ENCODE results near the gene TMEM39B.

The TMEM39B gene

DNA sequence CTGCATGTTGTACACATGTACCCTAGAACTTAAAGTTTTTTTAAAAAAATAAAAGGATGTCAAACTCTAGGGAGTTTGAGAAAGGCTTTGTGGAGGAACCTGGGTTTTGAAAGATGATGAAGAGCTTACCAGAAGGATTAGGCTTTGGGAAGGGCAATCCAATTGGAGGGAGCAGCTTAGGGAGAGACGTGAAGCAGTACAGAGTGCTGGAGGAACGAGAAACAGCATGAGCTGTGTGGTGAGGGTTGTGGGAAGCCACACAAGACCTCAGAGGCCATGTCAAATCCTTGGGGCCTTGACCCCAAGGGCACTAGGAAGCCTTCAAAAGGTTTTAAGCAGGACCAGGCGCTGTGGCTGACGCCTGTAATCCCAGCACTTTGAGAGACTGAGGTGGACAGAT lies 26.7 kb downstream of the TMEM39B start:
- TF ChIP-seq EGR1 (IDR thresholded peaks at IDR 0.05) (no peak), YY1 (IDR thresholded peaks at IDR 0.05; ENCODE audit: low read depth) (no peak), REST (IDR thresholded peaks at IDR 0.05; ENCODE audit: low read depth) (no peak), TAF1 (IDR thresholded peaks at IDR 0.05; ENCODE audit: low read depth) (no peak)
- TF ChIP-seq, protein P1, sequence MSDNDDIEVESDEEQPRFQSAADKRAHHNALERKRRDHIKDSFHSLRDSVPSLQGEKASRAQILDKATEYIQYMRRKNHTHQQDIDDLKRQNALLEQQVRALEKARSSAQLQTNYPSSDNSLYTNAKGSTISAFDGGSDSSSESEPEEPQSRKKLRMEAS (IDR thresholded peaks at IDR 0.05): no peak

GRCh38 chr1:32100359-32100758 lies 27.6 kb downstream of the TMEM39B start:
- TF ChIP-seq TAF1 (IDR thresholded peaks at IDR 0.05; ENCODE audit: low read depth) (no peak), TEAD4 (IDR thresholded peaks at IDR 0.05) (no peak), EGR1 (IDR thresholded peaks at IDR 0.05) (no peak), USF1 (IDR thresholded peaks at IDR 0.05) (no peak), ZBTB7A (IDR thresholded peaks at IDR 0.05; ENCODE audit: low read depth) (no peak), FOXM1 (IDR thresholded peaks at IDR 0.05; ENCODE audit: borderline replicate concordance, low read depth) (no peak)

DNA sequence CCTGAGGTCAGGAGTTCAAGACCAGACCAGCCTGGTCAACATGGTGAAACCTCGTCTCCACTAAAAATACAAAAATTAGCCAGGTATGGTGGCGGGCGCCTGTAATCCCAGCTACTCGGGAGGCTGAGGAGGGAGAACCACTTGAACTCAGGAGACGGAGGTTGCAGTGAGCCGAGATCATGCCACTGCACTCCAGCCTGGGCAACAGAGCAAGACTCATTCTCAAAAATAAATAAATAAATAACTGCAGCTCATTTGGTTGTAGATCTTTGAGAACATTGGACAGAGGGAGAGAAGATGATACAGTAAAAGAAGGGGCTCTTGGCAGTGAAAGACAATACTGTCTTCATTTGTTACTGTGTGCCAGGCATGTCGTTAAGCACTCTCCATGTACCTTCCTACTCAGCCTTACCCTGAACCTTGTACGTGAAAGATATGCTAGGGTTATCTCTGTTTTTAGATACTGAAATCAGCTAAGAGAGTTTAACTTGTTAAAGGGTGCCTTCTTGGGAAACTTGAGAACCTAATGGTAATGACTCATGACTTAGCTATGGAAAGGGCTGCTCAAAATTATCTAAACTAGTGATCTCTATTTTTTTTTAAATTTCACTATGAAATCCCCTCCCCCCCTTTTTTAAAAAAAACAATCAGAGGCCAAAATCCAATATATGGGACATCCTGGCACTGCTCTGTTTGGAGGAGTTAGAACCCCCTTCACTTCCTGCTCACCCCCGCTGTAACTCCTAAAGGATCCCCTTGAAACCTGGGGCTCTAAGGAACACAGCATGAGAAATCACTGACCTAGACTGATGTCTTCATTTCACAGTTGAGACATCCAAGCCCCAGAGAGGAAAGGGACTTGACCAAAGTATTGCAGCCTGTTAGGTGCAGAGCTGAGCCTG lies 28.3 kb downstream of the TMEM39B start:
- TF ChIP-seq RAD21 (IDR thresholded peaks at IDR 0.05; ENCODE audit: low read depth) (no peak), USF1 (IDR thresholded peaks at IDR 0.05) (no peak), TAF1 (IDR thresholded peaks at IDR 0.05; ENCODE audit: low read depth) (no peak), EP300 (IDR thresholded peaks at IDR 0.05; ENCODE audit: borderline replicate concordance) (no peak), REST (IDR thresholded peaks at IDR 0.05; ENCODE audit: low read depth) (no peak), TEAD4 (IDR thresholded peaks at IDR 0.05) (no peak), TCF12 (IDR thresholded peaks at IDR 0.05; ENCODE audit: low read depth) (no peak), YY1 (IDR thresholded peaks at IDR 0.05; ENCODE audit: low read depth) (no peak), FOXM1 (IDR thresholded peaks at IDR 0.05; ENCODE audit: borderline replicate concordance, low read depth) (no peak), CREB1 (IDR thresholded peaks at IDR 0.05; ENCODE audit: low read depth) (no peak), CEBPB (IDR thresholded peaks at IDR 0.05) (no peak), EGR1 (IDR thresholded peaks at IDR 0.05) (no peak)
- TF ChIP-seq, protein P1 (IDR thresholded peaks at IDR 0.05): no peak

GRCh38 chr1:32104127-32104526 lies 31.4 kb downstream of the TMEM39B start:
- TF ChIP-seq REST (IDR thresholded peaks at IDR 0.05; ENCODE audit: low read depth) (no peak), CREB1 (IDR thresholded peaks at IDR 0.05; ENCODE audit: low read depth) (no peak), YY1 (IDR thresholded peaks at IDR 0.05; ENCODE audit: low read depth) (no peak)
- TF ChIP-seq, protein P1 (IDR thresholded peaks at IDR 0.05): no peak

GRCh38 chr1:32105338-32105737 lies 32.6 kb downstream of the TMEM39B start:
- TF ChIP-seq, protein P1 (IDR thresholded peaks at IDR 0.05): no peak
- no peak for TF ChIP-seq REST (IDR thresholded peaks at IDR 0.05; ENCODE audit: low read depth)
- no peak for TF ChIP-seq CEBPB (IDR thresholded peaks at IDR 0.05)
- TF ChIP-seq FOXM1 (IDR thresholded peaks at IDR 0.05; ENCODE audit: borderline replicate concordance, low read depth): no peak
- no peak for TF ChIP-seq YY1 (IDR thresholded peaks at IDR 0.05; ENCODE audit: low read depth)
- no peak for TF ChIP-seq NFIC (IDR thresholded peaks at IDR 0.05)
- no peak for TF ChIP-seq TCF12 (IDR thresholded peaks at IDR 0.05; ENCODE audit: low read depth)
- no peak for TF ChIP-seq TAF1 (IDR thresholded peaks at IDR 0.05; ENCODE audit: low read depth)
- no peak for TF ChIP-seq TEAD4 (IDR thresholded peaks at IDR 0.05)
- no peak for TF ChIP-seq EGR1 (IDR thresholded peaks at IDR 0.05)
- TF ChIP-seq ZBTB7A (IDR thresholded peaks at IDR 0.05; ENCODE audit: low read depth): no peak
- TF ChIP-seq EP300 (IDR thresholded peaks at IDR 0.05; ENCODE audit: borderline replicate concordance): no peak
- TF ChIP-seq CREB1 (IDR thresholded peaks at IDR 0.05; ENCODE audit: low read depth): no peak
- TF ChIP-seq RAD21 (IDR thresholded peaks at IDR 0.05; ENCODE audit: low read depth): no peak
- no peak for TF ChIP-seq USF1 (IDR thresholded peaks at IDR 0.05)

Measured in Ishikawa (cell line).